Mesendoderm (in vitro differentiated cells): ENCODE data around the gene APLF.

Experiments used
- DNase-seq: peaks from one replicate; pipeline ENCODE4 v3.0.0; 2013
- H2AK5ac ChIP-seq: 2 replicates; pipeline ENCODE4 v1.6.1; 2013; ENCODE audit warnings: low read length, inconsistent platforms
- H2BK120ac ChIP-seq: 2 replicates; pipeline ENCODE4 v1.6.1; 2013; ENCODE audit warnings: low read depth, mild to moderate bottlenecking, low read length, moderate library complexity, mixed read lengths
- H2BK15ac ChIP-seq: replicated peaks from 2 replicates; pipeline ENCODE4 v1.6.1; 2013; ENCODE audit warnings: low read depth, mild to moderate bottlenecking, moderate library complexity
- H2BK5ac ChIP-seq: 2 replicates; pipeline ENCODE4 v1.6.1; 2013; ENCODE audit warnings: low read length, inconsistent platforms
- H3K18ac ChIP-seq: 2 replicates; pipeline ENCODE4 v1.6.1; 2013; ENCODE audit warnings: mild to moderate bottlenecking, low read length, mixed read lengths
- H3K23ac ChIP-seq: one replicate; pipeline ENCODE4 v1.6.1; 2013; ENCODE audit warnings: low read length
- H3K27ac ChIP-seq: 2 replicates; pipeline ENCODE4 v1.5.1; 2013; ENCODE audit warnings: low read depth, mild to moderate bottlenecking, inconsistent platforms, low read length, moderate library complexity
- H3K27me3 ChIP-seq: 2 replicates; pipeline ENCODE4 v1.6.1; 2013; ENCODE audit warnings: low read length, control low read depth, mild to moderate bottlenecking, inconsistent platforms; ENCODE audit not compliant: insufficient read depth, poor library complexity
- H3K36me3 ChIP-seq: 2 replicates; pipeline ENCODE4 v1.6.1; 2013; ENCODE audit warnings: low read length, inconsistent platforms; ENCODE audit not compliant: control insufficient read depth, insufficient read depth
- H3K4ac ChIP-seq: one replicate; pipeline ENCODE4 v1.6.1; 2013; ENCODE audit warnings: low read depth, mild to moderate bottlenecking, low read length, moderate library complexity
- H3K4me1 ChIP-seq: 2 replicates; pipeline ENCODE4 v1.6.1; 2013; ENCODE audit warnings: low read depth, low read length, inconsistent platforms; ENCODE audit not compliant: control insufficient read depth
- H3K4me2 ChIP-seq: 2 replicates; pipeline ENCODE4 v1.6.1; 2013; ENCODE audit warnings: low read length
- H3K4me3 ChIP-seq: 2 replicates; pipeline ENCODE4 v1.5.1; 2013; ENCODE audit warnings: mild to moderate bottlenecking, low read length
- H3K56ac ChIP-seq: one replicate; pipeline ENCODE4 v1.6.1; 2013; ENCODE audit warnings: low read length
- H3K79me1 ChIP-seq: 2 replicates; pipeline ENCODE4 v1.6.1; 2013; ENCODE audit warnings: low read length, inconsistent platforms
- H3K79me2 ChIP-seq: 2 replicates; pipeline ENCODE4 v1.6.1; 2013; ENCODE audit warnings: mild to moderate bottlenecking, low read length; ENCODE audit not compliant: control insufficient read depth, insufficient read depth
- H3K9ac ChIP-seq: 2 replicates; pipeline ENCODE4 v1.6.1; 2013; ENCODE audit warnings: low read length, inconsistent platforms
- H4K5ac ChIP-seq: one replicate; pipeline ENCODE4 v1.6.1; 2013; ENCODE audit warnings: low read length
- H4K8ac ChIP-seq: one replicate; pipeline ENCODE4 v1.6.1; 2013; ENCODE audit warnings: low read depth, mild to moderate bottlenecking, control low read depth, low read length, moderate library complexity
- WGBS: extraction: QIAGEN DNeasy Blood & Tissue Kit; methylation state at CpG from one replicate; pipeline ENCODE4 v1.1.7; 2013; ENCODE audit warnings: low lambda C conversion rate, missing lambda C conversion rate; ENCODE audit not compliant: insufficient coverage; ENCODE audit errors: extremely low coverage; 5-methylcytosine and 5-hydroxymethylcytosine counted together

Gene APLF

GRCh38 chr2:68423966-68424650 lies 43.3 kb upstream of the APLF start:
- H3K9ac ChIP-seq = no peak overlapping the region
- no peaks in the 10 kb centered on the region for H3K36me3 ChIP-seq
- no peaks in the 10 kb centered on the region for H3K79me1 ChIP-seq
- no peaks in the 10 kb centered on the region for H3K79me2 ChIP-seq
- H2BK5ac ChIP-seq = no peak overlapping the region
- no peak overlapping the region for H3K4me3 ChIP-seq
- H3K23ac ChIP-seq = no peak overlapping the region
- no peak overlapping the region for H3K4ac ChIP-seq
- no peak overlapping the region for H3K4me2 ChIP-seq
- H4K8ac ChIP-seq = no peak overlapping the region
- no peak overlapping the region for H4K5ac ChIP-seq
- no peak overlapping the region for H3K56ac ChIP-seq
- H2BK120ac ChIP-seq = no peak overlapping the region
- no peak overlapping the region for H3K18ac ChIP-seq
- H2AK5ac ChIP-seq = no peak overlapping the region
- H3K4me1 ChIP-seq = no peaks in the 10 kb centered on the region
- no peak overlapping the region for H3K27ac ChIP-seq
- no CpG with 5 or more reads among the region's 2 CpGs for whole genome bisulfite sequencing
- H3K27me3 ChIP-seq = no peaks in the 10 kb centered on the region
- no peak overlapping the region for H2BK15ac ChIP-seq
- no peak for DNase-seq

GRCh38 chr2:68425503-68425902 lies 41.9 kb upstream of the APLF start:
- H3K27me3 ChIP-seq = no peaks in the 10 kb centered on the region
- no peak for DNase-seq
- H2AK5ac ChIP-seq = no peak overlapping the region
- no peak overlapping the region for H3K23ac ChIP-seq
- no peak overlapping the region for H3K4ac ChIP-seq
- no peaks in the 10 kb centered on the region for H3K79me1 ChIP-seq
- H3K27ac ChIP-seq = no peak overlapping the region
- H3K4me1 ChIP-seq = peaks cover 2% of the 10 kb centered on the region
- no peak overlapping the region for H2BK120ac ChIP-seq
- no peak overlapping the region for H3K9ac ChIP-seq
- H3K18ac ChIP-seq = no peak overlapping the region
- H3K36me3 ChIP-seq = no peaks in the 10 kb centered on the region
- no peak overlapping the region for H4K5ac ChIP-seq
- H3K79me2 ChIP-seq = no peaks in the 10 kb centered on the region
- no peak overlapping the region for H4K8ac ChIP-seq
- no peak overlapping the region for H3K4me3 ChIP-seq
- H2BK5ac ChIP-seq = no peak overlapping the region
- no peak overlapping the region for H3K4me2 ChIP-seq
- no peak overlapping the region for H3K56ac ChIP-seq
- WGBS = no CpG with 5 or more reads among the region's 3 CpGs
- no peak overlapping the region for H2BK15ac ChIP-seq

GRCh38 chr2:68426446-68426845 lies 40.9 kb upstream of the APLF start:
- H3K4me1 ChIP-seq = peaks cover 2% of the 10 kb centered on the region
- H3K27me3 ChIP-seq = no peaks in the 10 kb centered on the region
- no peak overlapping the region for H2BK15ac ChIP-seq
- no peak overlapping the region for H3K23ac ChIP-seq
- no peak overlapping the region for H3K9ac ChIP-seq
- H2BK5ac ChIP-seq = no peak overlapping the region
- no peak overlapping the region for H3K4me2 ChIP-seq
- no peak overlapping the region for H3K4me3 ChIP-seq
- no peak overlapping the region for H2BK120ac ChIP-seq
- no peak overlapping the region for H4K8ac ChIP-seq
- H3K36me3 ChIP-seq = no peaks in the 10 kb centered on the region
- WGBS = no CpG with 5 or more reads among the region's 1 CpG
- no peak overlapping the region for H2AK5ac ChIP-seq
- no peak overlapping the region for H3K27ac ChIP-seq
- no peak overlapping the region for H3K56ac ChIP-seq
- no peak overlapping the region for H3K18ac ChIP-seq
- H4K5ac ChIP-seq = no peak overlapping the region
- DNase-seq = no peak
- no peak overlapping the region for H3K4ac ChIP-seq
- no peaks in the 10 kb centered on the region for H3K79me1 ChIP-seq
- H3K79me2 ChIP-seq = no peaks in the 10 kb centered on the region

DNA sequence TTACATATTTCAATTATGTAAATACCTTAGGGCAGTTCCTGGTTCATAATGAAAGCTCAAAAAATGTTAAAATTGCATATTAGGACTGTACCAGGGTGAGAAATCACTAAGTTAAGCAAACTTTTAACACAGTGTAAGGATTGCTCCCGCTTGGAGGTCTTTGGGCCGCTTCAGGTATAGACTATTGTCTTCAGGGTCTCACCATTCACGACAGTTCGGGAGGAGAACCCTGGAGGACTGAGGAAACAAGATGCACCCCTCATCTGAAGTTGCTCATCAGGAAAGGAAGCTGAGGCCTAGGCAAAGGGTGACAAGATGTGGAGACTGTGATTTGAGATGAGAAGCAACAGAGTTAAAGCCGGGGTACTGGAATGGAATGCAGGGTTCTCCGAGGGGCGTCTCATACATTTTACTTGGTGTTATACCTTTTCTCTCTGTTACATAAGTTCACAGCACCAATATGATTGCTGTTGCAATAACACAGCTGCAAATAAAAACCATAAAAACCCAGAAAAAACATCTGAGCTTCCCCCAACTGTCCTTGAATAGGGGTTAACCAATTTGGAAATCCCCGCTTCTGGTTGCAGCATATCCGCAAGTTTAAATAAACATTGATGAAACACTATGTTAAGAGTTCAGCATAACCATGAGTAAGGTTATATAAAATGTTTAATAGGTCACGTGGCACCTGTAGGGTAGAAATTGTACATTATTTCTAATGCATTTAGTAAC lies 40.4 kb upstream of the APLF start:
- no peak overlapping the region for H2BK5ac ChIP-seq
- H3K27ac ChIP-seq = no peak overlapping the region
- no peak overlapping the region for H3K4ac ChIP-seq
- H3K4me1 ChIP-seq = peaks cover 2% of the 10 kb centered on the region
- no peak overlapping the region for H2AK5ac ChIP-seq
- H3K79me1 ChIP-seq = no peaks in the 10 kb centered on the region
- no CpG with 5 or more reads among the region's 10 CpGs for WGBS
- DNase-seq = no peak
- H3K79me2 ChIP-seq = no peaks in the 10 kb centered on the region
- H3K9ac ChIP-seq = no peak overlapping the region
- H4K5ac ChIP-seq = no peak overlapping the region
- H3K56ac ChIP-seq = no peak overlapping the region
- H2BK15ac ChIP-seq = no peak overlapping the region
- H4K8ac ChIP-seq = no peak overlapping the region
- no peak overlapping the region for H3K23ac ChIP-seq
- no peak overlapping the region for H3K18ac ChIP-seq
- H3K36me3 ChIP-seq = no peaks in the 10 kb centered on the region
- H3K4me2 ChIP-seq = no peak overlapping the region
- H2BK120ac ChIP-seq = no peak overlapping the region
- no peak overlapping the region for H3K4me3 ChIP-seq
- no peaks in the 10 kb centered on the region for H3K27me3 ChIP-seq

GRCh38 chr2:68428126-68428525 lies 39.3 kb upstream of the APLF start:
- DNase-seq = no peak
- no peak overlapping the region for H3K4me2 ChIP-seq
- H2AK5ac ChIP-seq = no peak overlapping the region
- no peak overlapping the region for H3K23ac ChIP-seq
- H3K9ac ChIP-seq = no peak overlapping the region
- H3K4me3 ChIP-seq = no peak overlapping the region
- H3K4ac ChIP-seq = no peak overlapping the region
- no CpG with 5 or more reads among the region's 4 CpGs for WGBS
- H4K8ac ChIP-seq = no peak overlapping the region
- no peak overlapping the region for H2BK15ac ChIP-seq
- H3K4me1 ChIP-seq = peaks cover 2% of the 10 kb centered on the region
- no peaks in the 10 kb centered on the region for H3K79me2 ChIP-seq
- H3K27ac ChIP-seq = no peak overlapping the region
- H3K18ac ChIP-seq = no peak overlapping the region
- H3K36me3 ChIP-seq = no peaks in the 10 kb centered on the region
- no peak overlapping the region for H4K5ac ChIP-seq
- no peak overlapping the region for H2BK120ac ChIP-seq
- H3K56ac ChIP-seq = no peak overlapping the region
- no peaks in the 10 kb centered on the region for H3K79me1 ChIP-seq
- no peak overlapping the region for H2BK5ac ChIP-seq
- H3K27me3 ChIP-seq = no peaks in the 10 kb centered on the region
